Stimulated activated CD4-positive, alpha-beta T cell treated with anti-CD3 and anti-CD28 coated beads, Interleukin-15, amount 100 ng/mL, for 48 hours (primary cell): ENCODE measurements around the gene MAD1L1.
"Not testable (repeated sequence)": the region's sequence is repeated elsewhere in the genome, so short reads cannot be mapped to it uniquely, and the experiment has no call there.

ENCODE experiments used
- DNase-seq, 2 donors: peaks; one replicate each; pipeline ENCODE4 v3.0.0-alpha.2; 2020; ENCODE audit warnings: low read depth in 2 of 2

The MAD1L1 gene

GRCh38 chr7:2173189-2173827, 59.4 kb downstream of the MAD1L1 start:
- DNase-seq = no peak

- no peak for DNase-seq
Observed at GRCh38 chr7:2172311-2173188, 60.2 kb downstream of the MAD1L1 start.

- no peak for DNase-seq
Observed at GRCh38 chr7:2171855-2172254, 60.9 kb downstream of the MAD1L1 start.

- DNase-seq = no peak
Observed at GRCh38 chr7:2170576-2171521, 61.9 kb downstream of the MAD1L1 start.

GRCh38 chr7:2169923-2170575, 62.7 kb downstream of the MAD1L1 start:
- no peak for DNase-seq

GRCh38 chr7:2168615-2169311, 64.0 kb downstream of the MAD1L1 start:
- DNase-seq = no peak

GRCh38 chr7:2166625-2167280, 66.0 kb downstream of the MAD1L1 start:
- no peak for DNase-seq

GRCh38 chr7:2165610-2166594, 66.8 kb downstream of the MAD1L1 start:
- DNase-seq = no peak

GRCh38 chr7:2165239-2165609, 67.5 kb downstream of the MAD1L1 start:
- no peak for DNase-seq

- no peak for DNase-seq
Observed at GRCh38 chr7:2164646-2165045, 68.1 kb downstream of the MAD1L1 start.

- DNase-seq = no peak
Observed at GRCh38 chr7:2163600-2164555, 68.9 kb downstream of the MAD1L1 start.

GRCh38 chr7:2162959-2163358, 69.8 kb downstream of the MAD1L1 start:
- no peak for DNase-seq

- DNase-seq = not testable (repeated sequence)
Observed at GRCh38 chr7:2162004-2162902, 70.5 kb downstream of the MAD1L1 start.

- DNase-seq = no peak
Observed at GRCh38 chr7:2159176-2159520, 73.6 kb downstream of the MAD1L1 start.

- DNase-seq = no peak
Observed at GRCh38 chr7:2158331-2159175, 74.2 kb downstream of the MAD1L1 start.
